DMS53 treated with DMSO at 0.1 percent for 48 hours (cell line): ENCODE data around the gene EPHA6.
A peak's percentile ranks its signal among the peaks of the same experiment; 100 is the strongest.
"Not testable (repeated sequence)": the region's sequence is repeated elsewhere in the genome, so short reads cannot be mapped to it uniquely, and the experiment has no call there.

Source experiments
- DNase-seq: peaks from one replicate; lab custom pipeline; 2025; ENCODE audit not compliant: unreplicated experiment; lab: John Stamatoyannopoulos, UW

Gene EPHA6

DNA sequence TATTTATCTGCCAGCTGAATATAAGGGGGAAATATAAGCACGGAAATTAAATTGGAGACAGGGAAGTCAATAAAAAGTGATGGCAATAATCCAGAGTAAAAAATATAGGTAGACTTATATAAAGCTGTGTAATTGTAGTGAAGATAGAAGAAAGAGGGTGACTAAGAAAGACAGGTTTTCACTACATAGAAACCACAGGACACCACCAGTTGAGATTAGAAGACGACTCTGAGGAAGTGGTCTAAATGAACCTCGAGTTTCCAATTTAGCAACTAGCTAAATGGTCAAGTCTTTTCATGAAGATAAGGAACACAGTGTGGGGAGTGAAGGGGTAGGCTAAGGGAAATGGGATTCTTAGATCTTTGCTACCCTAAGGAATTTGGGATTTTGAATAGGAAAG is 761.3 kb downstream of the EPHA6 start:
- no peak for DNase-seq

DNA sequence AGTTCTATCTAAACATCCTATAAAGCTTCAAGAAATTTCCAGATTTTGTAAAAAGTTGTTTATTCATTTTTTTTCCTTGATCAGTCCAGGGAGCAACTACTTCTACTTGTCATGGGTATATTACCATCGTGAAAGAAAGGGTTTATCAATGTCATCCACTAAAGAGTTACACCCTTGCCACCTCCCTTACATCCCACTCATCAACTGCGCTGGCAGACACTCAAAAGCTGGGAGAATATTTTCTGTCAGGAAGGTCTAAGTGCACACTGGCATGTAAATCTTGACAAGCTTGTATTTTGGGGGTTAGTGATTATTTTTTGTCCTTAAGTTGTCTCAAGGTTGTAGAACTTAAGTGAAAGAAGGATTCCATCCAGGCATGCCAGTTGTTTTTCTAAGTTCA is 761.8 kb downstream of the EPHA6 start:
- no peak for DNase-seq

DNA sequence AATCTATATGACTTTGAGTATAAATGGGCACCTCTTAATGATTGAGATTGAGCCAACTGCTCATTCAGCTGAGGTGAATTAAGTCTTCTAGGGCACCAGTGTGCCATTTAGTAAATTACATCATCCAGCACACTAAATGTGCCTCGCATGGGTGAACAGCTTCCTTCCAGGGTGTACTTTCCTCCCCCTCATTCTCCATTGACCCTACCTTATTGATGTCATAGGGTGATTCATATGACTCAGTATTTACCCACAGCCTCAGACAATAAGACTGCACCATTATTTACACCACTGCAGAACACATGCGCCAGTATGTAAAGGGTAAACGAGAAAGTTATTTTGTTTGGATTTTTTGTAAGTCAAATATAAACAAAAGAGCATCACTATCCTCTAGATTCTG is 765.0 kb downstream of the EPHA6 start:
- peak; percentile 90 for DNase-seq

DNA sequence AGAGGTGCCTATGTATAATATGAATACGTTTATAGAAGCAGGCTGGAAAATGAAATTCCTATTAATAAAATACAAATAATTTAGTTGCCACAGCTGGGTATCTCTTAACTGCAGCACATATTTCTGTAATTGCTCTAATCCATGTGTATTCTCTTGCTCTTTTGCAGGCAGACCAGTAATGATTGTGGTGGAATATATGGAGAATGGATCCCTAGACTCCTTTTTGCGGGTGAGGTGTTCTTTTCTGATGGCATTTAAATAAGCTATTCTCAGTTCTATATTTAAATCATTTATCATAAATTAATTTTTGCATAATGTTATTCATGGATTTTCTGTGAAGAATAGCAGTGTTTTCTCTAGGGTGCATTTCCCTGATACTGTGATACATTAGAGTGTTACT is 796.2 kb downstream of the EPHA6 start:
- DNase-seq, result no peak

DNA sequence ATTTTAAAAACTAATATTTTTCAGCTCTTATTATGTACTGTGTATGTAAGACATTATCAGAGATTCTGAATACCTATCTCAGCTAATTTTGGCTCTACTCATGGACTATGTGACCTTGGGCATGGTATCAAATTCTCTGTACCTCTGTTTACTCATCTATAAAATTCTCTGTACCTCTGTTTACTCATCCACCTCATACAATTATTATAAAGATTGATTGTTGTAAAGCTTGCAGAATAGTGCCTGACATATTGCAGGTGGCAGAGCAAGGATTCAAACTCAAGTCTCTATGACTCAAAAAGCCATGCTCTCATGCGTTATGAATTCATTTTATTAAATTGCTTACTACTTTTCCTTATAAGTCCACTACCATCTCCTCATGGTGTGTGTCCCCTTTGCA is 798.2 kb downstream of the EPHA6 start:
- DNase-seq, result no peak

DNA sequence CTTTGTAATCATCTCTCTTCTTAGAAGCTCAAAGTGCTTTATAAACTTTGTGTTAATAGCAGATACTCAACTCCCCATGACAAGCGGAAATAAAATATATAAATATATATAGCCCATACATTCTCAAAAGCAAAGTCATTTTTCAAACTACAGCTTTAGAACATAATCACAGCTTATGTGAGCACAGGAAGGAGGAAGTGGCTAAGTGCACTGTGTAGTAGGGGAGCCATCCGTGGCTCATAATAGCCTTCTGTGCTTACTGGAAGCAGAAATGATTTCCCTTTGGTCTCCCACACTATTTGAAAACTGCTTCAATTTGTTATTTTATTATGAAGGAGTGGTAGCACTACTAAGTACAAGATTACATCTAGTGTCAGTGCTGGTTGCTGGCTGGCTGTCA is 798.7 kb downstream of the EPHA6 start:
- no peak for DNase-seq

DNA sequence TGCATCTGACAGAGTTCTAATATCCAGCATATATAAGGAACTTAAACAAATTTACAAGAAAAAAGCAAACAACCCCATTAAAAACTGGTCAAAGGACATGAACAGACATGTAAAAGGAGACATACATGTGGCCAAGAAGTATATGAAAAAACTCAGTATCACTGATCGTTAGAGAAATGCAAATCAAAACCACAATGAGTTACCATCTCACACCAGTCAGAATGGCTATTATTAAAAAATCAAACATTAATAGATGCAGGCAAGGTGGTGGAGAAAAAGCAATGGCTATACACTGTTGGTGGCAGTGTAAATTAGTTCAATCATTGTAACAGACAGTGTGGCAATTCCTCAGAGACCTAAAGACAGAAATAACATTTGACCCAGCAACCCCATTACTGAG is 806.1 kb downstream of the EPHA6 start:
- not testable (repeated sequence) for DNase-seq

DNA sequence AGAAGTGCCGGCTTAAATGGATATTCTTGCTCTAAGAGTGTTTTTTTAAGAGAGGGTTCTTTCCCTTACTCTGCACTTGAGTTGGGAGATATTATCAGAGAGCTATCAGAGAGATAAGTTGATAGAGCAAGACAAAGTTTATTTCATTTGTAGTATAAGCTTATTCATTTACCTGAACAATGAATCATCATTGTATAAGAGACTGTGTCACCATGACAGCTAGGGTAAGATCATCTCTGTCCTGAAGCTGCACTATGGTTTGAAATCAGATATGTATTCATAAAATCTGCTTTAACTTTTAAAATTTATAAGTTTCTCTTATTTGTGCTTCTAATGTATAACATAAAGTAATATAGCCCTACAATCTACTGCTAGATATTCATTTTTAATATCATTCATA is 822.1 kb downstream of the EPHA6 start:
- DNase-seq, result no peak

DNA sequence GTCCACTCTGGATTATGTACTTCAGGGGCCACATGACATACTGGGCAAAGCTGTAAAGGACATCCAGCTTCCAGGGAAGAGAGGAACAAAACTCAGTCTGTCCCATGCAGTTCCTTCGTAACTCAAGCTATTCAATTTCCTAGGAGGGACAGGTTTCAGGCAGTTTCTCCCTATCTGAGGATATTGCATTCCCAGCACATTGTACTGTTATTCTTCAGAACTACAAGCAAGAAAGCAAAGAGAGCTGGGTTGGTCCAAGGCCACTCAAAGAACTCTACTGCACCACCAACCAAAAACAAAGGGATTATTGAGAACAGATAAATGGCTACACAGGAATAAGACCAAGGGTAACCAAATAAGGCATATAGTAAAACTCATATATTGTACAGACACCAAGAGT is 832.5 kb downstream of the EPHA6 start:
- DNase-seq, result no peak

DNA sequence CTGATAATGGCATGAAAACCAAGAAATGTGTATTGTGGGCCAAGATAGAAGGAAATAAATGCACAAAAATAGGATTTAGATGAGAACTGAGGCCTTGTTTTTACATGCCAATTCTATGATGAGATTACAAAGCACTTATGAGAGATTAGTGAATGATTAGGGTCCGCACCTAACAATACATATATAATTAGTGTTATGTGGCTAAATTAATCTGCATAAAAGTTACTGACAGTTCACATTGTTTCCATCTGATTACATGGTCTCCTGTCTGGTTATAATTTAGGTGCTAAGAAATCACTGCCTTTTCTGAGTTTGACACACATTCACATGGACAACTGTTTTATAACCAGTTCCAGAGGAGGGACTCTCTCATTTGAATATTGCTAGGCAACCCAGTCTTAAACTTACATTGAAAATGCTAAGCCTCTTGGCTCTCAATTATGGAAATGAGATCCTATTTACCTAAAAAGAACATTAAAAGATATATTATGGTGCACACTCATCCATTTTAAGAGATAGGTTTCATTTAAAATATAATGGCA is 833.1 kb downstream of the EPHA6 start:
- DNase-seq, result no peak

DNA sequence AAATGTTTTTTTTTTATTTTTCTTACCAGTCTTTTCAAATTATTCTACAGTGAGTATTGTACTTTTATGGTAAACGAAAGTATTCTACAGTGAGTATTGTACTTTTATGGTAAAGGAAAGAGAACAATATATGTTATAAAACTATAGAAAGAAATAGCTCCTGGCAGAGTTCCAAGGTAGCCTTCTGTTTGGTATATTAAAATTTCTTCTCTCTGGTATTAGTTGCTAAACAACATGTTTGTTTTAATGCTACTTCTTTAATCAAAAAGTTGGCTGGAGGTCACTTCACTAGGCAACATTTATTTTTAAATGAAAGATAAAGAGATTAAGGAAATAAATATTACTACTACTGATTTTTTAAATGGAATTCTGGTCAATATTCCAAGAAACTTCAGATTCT is 841.6 kb downstream of the EPHA6 start:
- DNase-seq, result no peak

DNA sequence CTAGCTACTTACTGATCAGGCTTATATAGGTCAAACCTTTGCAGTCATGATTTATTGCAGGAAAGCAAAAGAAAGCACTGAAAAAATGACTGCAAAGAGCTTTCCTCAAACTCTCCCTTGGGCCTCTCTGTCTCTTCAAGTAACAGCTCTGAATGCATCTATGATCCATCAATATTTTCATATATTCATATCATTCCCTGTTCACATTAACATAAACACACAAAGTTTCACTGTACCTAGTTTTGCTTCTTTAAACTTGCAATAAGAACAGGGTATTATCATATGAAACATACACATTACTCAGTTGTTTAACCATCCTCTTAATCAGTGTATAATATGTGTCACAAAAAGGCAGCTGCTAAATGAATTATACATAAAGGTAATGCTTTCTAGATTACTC is 842.2 kb downstream of the EPHA6 start:
- no peak for DNase-seq

DNA sequence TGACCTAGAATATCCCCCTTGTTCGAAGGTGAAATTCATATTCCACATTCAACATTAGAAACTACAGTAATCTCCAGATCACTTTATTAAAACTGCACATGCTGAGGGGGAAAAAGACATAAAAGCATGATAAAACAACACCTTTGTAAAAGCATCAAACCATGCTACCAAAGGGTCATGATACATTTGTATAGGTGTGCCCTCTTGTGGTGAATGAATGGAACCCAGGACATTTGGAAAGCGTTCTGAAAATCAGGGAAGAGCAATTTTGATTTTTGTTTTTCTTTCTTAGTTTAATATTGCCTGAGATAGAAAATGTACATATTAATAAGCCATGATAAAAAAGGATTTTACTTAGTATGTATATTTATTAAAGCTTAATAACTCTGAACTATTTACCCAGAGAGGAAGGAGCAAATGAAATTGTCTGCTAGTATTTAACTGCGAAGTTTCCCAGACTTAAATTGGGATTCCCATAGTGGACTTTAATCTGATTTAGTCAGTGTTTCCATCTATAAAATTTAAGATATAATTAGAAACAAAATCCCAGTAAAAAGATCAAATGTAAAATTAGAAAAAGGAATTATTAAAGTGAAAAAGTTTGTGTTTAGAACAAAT is 844.4 kb downstream of the EPHA6 start:
- DNase-seq, result peak; percentile 40

DNA sequence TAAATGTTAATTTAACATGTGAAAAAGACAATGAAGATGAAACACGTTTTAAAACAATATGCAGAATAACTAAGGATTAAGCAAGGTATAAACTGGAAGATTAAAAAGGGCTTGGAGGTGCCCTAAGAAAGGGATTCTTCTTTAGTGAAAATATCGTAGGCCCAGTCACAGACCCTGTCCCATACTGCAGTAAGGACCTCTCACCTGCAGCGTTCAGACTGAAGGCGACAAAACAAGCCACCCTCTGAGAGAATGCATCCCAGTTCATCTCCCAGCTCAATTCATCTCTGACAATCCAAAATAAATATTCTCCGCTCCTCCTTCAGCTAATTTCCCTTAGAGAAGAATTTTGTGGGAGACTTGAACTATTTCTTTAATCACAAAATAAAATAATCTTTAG is 847.9 kb downstream of the EPHA6 start:
- DNase-seq, result no peak

DNA sequence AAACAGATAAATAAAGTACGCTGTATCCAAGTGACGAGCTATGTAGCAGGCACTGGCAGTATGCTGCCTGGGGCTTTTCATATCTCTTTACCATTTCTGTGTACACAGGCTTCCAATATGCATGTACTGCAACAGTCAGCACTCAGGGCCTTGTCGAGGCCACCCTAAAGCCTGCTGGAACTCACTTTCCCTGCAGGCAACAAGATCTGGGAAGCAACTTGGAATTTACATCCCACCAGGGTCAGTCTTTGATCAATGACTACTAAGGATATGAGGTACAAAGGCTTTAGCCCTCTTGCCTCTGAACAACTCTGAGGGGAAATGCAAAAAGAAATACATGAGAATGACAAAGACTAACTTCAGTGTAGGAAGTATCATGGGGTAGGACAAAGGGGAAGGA is 848.4 kb downstream of the EPHA6 start:
- DNase-seq, result no peak

DNA sequence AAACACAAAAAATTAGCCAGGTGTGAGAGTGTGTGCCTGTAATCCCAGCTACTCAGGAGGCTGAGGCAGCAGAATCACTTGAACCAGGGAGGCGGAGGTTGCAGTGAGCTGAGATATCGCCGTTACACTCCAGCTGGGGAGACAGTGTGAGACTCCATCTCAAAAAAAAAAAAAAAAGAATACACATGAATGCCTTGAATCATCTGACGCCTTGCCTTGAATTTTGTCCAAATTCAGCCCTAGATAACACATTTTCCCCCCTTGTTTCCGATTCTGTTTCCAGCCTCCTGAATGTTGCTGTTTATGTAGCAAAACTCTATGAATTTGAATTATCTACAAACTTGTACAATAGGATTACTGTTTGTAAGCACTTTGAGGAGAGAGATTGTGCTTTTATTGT is 851.5 kb downstream of the EPHA6 start:
- no peak for DNase-seq

DNA sequence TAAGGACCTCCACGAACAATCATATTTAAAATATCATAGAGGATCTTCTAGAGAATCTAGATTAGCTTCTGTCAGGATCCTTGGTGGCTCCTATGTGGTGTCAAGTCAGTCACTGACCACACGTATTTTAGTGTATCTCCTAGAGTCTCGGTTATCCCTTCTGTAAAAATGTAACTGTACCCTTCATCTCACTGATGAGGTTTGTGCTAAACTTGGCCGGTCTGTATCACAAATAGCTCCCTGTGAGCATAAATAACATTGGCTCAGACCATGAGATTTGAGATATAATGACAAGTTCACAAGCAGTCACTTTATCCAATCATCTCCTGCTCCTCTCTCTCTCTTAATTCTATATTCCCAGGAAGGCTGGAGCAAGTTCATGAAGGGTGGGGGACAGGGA is 856.6 kb downstream of the EPHA6 start:
- no peak for DNase-seq

DNA sequence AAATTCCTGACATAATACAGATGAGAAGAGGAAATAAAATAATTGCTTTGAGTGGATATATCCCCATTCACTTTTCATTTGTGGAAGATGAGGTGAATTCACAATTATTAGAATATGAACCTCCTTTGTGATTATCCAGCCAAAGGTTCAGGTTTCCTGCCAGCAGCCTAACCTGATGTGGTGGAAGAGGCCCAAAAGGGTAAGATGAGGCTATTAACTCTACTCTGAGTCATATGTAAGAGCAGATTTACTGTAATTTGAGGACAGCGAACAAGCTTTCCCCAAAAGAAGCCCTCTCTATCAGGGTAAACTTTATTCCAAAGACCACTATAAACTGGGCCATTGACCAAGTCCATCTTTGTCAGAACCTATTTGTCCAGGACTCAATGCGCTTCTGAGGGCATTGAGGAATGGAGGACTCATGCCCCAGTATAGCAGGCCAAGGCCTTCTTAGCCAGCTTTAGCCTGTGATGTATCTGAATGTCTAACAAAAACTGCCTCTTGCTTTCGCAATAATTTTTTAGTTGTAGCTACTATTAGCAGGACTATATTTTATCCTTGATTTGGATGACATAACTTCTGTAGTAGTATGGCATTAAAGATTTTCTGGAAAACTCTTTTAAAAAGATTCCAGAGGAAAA is 859.1 kb downstream of the EPHA6 start:
- no peak for DNase-seq

DNA sequence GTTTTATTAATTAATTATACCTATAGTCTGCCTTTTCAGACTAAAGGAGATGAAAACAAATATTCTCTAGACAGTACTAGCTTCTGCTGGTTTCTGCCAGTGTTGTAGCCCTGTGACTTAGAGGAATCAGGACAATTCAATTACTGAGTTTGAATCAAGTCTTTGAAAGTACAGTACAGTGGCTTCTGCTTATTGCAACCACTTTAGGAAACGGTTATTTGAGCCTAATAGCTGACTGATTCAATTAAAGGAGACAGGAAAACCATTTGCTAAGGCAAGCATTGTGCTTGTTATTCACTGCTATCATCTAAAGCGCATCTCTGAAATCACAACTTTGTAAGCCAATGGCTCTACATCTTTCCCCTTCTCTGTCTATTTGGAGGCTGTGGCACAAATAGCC is 860.1 kb downstream of the EPHA6 start:
- no peak for DNase-seq

DNA sequence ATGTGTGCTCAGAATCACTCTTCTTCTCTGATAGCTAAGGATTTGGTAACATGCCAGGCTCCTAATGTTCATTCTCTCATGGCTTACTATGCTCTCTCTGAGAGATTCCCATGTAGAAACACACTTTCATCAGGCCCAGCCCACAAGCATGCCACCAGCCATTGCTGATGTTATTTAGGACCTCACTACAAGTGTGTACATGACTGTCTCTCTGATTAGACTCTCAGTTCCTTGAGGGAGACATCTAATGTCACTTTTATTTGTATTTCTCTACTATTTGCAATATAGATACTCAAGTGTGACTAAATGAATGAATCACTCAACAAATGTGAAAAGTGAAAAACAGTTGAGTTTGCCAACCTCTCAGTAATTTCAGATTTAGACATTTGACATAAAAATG is 865.8 kb downstream of the EPHA6 start:
- DNase-seq, result no peak

DNA sequence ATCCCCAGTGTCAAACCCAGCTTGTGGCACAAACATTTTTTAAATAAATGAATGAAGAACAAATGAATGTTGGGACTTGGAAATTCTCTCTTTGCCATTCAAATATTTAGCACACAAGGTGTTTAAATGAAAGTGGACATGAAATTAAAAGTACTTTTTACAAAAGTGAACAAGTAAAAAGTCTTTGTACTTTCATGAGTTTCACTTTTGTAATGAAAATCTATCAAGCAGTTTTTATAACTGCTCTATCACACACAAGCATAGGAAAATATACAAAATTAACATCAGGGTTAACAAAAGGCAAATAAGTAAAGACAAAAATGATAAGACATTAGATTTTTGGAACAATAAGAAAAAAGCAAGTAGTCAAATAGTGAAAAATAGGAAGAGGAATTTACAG is 866.3 kb downstream of the EPHA6 start:
- no peak for DNase-seq

DNA sequence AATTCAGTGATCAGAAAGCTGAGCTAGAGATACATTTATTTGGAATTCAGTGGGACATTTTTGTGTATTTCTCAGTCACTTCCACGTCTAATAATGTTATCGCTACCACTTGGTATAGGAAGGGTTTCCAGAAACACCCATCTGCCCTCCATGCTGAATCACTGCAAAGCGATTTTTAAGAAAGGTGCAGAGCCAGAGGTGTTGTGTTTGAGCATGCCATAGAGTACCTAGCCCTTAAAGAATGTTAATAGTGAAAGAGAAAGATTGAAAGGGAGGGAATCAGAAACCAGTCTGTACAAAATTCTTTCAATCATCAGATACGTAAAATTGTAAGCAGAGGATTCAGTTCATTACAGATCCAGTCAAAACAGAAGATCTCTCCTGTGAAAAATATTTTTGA is 870.1 kb downstream of the EPHA6 start:
- no peak for DNase-seq

DNA sequence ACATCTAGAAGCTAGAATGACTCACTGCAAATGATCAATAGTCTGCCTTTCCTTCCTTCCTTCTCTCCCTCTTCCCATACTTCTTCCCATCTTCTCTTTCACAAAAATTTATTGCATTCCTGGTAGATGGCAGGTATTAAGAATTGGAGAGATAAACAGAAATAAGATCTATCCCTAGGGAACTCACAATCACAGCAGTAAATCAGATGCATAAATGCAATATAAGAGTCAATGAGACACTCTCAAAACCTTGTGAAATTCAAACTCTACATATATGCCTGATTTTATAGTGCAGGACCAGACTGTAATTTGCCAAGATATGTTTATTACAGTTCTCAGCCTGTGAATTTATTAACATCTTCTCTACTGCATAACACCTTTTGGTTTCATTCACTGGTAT is 871.9 kb downstream of the EPHA6 start:
- no peak for DNase-seq
